ENCODE measurements around the gene POU2F1.

Gene POU2F1

DNA sequence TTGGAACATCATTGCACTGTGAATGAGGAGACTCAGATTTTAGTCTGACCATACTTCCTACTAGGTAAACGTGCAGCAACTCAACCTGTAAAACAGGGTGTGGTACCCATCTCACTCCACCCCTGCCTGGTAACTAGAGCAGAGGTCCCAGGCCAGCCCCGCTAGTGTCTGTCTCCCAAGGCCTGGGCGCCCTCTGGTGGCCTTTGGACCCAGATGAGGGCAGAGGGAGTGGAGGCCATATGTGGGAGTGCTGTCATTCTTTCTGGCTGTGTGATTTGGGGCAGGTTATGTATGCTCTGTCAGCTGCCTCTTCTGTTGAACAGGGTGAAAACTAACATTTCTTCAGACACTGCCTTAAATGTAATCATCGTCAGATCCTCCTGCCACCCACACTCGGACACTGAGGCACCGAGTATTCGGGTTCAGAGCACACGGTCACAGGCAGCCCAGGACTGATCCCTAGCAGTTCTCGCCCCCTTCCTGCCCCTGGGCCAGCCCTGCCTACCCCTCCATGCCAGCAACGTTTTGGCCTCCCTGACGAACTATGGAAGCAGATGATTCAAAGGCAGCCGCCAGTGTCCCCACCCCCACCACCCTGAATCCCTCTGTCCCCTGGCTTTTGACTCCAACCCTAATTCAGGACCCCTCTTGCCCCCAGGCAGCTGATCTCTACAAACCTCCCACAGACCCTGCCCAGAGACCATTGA lies 221.6 kb downstream of the POU2F1 start:
- peak; percentile 64 to 71 for DNase-seq (ENCODE audit: low read depth in 2 of 2)

DNA sequence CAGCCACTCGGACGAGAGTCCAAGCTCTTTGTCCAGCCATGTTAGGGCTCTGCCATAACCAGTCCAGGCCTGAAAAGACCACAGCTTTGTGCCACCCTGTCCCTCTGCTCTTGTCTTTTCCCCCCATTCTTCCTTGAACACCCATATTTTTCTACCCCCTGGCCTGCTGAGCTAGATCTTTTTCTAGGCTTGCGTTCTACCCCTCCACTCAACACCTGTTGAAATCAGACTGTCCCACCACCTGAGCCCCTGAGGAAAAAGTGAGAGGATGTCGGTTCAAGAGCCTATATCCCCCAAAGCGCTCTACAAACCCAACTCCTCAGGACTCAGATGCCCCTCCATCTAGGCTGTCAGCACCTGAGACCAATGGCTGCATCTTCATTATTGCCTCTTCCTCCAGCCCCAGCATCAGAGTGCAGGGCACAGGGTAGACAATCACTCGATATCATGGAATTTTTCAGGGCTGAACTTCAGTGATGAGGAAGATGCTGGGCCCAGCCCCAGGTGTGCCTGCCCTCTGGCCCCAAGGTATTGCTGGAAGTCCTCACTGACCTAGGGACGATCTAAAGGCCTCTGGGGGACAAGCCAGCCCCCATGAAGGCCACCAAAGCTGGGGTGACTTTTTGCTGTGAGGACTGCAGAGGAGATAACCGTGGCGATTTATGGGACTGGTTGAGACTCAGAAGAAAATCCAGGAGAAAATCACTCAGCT lies 222.3 kb downstream of the POU2F1 start:
- no peak for DNase-seq (ENCODE audit: low read depth in 2 of 2)

- DNase-seq (ENCODE audit: low read depth in 2 of 2) = no peak
Observed at GRCh38 chr1:167443757-167444156, 223.1 kb downstream of the POU2F1 start.

DNA sequence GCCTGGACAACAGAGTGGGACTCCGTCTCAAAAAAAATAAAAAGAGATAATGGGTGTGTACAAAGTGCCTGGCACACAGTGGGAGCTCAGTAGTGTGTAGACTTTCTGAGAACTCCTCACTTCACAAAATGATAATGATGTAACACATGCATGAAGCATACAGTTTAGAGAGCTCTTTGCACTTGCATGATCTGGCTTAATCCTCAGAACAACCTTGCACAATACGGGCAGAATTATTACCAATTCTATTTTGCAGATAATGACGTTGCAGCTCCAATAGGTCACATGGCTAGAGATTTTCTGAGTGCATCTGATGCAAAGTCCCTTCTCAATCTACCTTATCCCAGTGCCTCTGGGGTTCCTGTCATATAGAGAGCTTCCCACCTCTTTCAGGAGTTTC lies 226.3 kb downstream of the POU2F1 start:
- no peak for DNase-seq (ENCODE audit: low read depth in 2 of 2)

GRCh38 chr1:167447521-167448136 lies 226.9 kb downstream of the POU2F1 start:
- DNase-seq (ENCODE audit: low read depth in 2 of 2) = peak in 1 of 2 donors; percentile 41

DNA sequence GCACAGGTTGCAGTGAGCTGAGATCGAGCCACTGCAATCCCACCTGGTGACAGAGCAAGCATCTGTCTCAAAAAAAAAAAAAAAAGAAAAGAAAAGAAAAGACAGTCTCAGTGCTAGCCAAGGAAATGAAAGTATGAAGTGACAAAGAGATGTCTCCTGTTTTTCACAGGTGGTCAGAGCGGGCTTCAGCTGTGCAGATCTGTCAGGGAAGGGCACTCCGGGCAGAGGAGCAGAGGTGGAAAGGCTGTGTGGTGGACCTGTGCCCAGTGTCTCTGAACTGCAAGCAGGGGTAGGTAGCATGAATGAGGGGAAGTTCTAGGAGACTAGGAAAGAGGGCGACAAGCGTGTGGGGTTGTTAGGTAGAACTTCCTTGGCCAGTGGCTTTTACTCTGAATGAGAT lies 230.2 kb downstream of the POU2F1 start:
- DNase-seq (ENCODE audit: low read depth in 2 of 2) = no peak

GRCh38 chr1:167452483-167452882 lies 231.8 kb downstream of the POU2F1 start:
- no peak for DNase-seq (ENCODE audit: low read depth in 2 of 2)

DNA sequence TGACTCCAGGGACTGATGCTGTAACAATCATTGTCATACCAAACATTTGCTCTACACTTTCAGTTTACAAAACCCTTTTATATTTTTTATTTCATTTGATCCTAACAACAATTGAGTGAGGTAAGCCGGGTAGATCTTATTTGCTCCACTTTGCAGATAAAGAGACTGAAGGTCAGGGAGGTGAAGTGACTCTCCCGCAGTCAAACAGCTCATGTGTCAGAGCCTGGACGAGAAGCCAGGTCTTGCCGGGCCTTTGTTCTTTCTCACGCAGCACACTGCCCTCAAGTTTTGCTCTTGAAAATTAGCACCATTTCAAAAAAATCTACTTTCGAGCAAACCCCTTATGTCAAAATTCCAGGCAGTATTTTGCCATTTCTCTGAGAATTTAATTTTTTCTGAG lies 232.4 kb downstream of the POU2F1 start:
- no peak for DNase-seq (ENCODE audit: low read depth in 2 of 2)

GRCh38 chr1:167454304-167454893 lies 233.7 kb downstream of the POU2F1 start:
- no peak for DNase-seq (ENCODE audit: low read depth in 2 of 2)

- peak; percentile 46 to 52 for DNase-seq (ENCODE audit: low read depth in 2 of 2)
Observed at GRCh38 chr1:167454894-167455785, 234.5 kb downstream of the POU2F1 start.

DNA sequence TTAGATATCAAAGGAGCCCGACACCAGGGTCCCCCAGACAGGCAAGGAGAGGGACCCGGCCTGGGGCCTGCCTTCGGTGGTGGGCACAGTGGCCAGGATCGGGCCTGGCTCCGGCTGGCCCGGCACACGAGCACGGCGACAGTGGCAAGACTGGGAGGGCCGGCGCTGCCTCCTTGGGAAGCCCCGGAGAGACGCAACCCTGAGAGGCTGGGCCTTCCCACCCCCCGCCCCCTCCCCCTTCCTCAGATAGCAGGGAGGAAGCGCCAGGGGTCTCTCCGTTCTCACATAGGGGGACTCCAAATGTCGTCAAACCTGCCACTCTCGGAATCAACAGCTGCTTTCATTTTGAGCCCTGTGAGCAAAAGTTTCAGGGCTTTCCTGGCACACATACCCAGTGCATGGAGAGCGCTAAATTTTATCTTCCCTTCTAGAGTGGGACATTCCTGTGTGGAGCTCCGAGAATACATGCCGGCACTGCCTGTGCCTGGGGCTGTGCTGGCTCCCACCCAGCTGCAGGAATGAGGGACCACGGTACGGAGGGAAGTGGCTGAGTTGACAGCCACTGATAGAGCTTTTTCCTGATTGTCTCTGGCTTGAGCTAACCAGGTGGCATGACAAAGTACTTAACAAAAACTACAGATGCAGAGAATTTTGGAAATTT lies 235.2 kb downstream of the POU2F1 start:
- DNase-seq (ENCODE audit: low read depth in 2 of 2) = no peak

- DNase-seq (ENCODE audit: low read depth in 2 of 2) = no peak
Observed at GRCh38 chr1:167456524-167456923, 235.8 kb downstream of the POU2F1 start.

DNA sequence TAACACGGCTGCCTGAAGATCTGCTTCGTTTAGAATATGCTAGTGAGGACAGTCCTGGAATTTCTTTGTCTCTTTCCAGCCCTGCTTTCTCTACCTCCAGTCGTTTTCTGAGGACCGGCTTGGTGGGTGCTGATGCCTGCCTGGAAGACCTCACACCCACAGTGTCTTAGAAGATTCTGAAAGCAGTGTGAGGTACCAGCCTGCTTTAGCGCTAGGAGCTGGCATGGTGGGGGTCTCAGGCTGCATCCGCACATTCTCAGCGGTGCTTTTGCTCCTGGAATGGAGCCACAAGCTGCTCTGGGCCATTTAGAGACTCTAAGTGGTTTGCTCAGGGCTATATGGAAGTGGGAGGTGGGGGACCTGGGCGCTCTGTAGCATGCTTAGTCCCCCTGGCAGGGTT lies 236.2 kb downstream of the POU2F1 start:
- no peak for DNase-seq (ENCODE audit: low read depth in 2 of 2)

DNA sequence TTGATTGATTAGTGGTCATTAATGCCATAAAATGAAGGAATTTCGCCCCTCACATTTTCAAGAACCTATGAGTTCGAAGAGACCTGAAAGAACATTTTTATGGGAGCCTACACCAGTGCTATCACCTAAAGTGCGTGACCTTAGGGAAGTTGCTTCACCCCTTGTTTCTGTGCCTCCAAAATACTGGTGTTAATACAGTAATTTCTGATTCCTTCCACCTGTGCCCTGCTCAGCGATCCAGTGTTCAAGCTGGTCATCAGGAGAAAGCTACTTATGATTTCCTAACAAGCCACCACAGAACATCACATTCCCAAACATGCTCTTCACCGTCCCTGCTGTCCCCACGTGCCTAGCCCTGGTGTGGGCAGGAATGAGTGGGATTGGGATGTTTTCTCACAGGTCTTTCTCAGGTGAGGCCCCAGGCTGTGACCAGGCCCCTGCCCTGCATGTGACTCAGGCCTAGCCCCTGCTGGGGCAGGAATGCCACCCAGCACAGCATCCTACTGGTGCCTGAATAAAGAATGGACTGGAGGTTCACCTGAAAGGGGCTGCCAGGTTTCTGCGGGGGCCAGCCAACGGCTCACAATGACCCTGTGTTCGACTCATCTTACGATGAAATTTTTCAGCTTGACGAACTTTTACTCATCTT lies 237.4 kb downstream of the POU2F1 start:
- no peak for DNase-seq (ENCODE audit: low read depth in 2 of 2)

DNA sequence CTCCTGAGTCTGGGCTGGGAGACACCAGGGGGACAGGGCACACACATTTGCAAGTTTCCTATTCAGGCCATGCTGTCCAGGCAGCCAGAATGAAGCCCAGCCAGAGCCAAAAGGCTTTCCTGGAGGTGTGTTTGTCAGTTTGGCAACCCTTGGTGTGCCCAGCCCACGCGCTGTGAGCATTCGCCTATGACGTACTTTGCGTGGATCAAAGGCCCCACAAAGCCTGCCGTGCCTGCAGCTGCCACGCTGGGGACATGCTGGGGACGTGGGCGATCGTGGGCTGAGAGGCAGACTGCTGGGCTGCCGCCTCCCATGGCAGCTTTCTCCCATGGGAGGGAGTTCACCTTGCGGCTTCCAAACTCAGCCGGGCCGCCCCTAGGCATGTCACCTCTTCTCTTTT lies 240.2 kb downstream of the POU2F1 start:
- DNase-seq (ENCODE audit: low read depth in 2 of 2) = no peak

- DNase-seq (ENCODE audit: low read depth in 2 of 2) = no peak
Observed at GRCh38 chr1:167462341-167462740, 241.7 kb downstream of the POU2F1 start.

- no peak for DNase-seq (ENCODE audit: low read depth in 2 of 2)
Observed at GRCh38 chr1:167463080-167463479, 242.4 kb downstream of the POU2F1 start.

DNA sequence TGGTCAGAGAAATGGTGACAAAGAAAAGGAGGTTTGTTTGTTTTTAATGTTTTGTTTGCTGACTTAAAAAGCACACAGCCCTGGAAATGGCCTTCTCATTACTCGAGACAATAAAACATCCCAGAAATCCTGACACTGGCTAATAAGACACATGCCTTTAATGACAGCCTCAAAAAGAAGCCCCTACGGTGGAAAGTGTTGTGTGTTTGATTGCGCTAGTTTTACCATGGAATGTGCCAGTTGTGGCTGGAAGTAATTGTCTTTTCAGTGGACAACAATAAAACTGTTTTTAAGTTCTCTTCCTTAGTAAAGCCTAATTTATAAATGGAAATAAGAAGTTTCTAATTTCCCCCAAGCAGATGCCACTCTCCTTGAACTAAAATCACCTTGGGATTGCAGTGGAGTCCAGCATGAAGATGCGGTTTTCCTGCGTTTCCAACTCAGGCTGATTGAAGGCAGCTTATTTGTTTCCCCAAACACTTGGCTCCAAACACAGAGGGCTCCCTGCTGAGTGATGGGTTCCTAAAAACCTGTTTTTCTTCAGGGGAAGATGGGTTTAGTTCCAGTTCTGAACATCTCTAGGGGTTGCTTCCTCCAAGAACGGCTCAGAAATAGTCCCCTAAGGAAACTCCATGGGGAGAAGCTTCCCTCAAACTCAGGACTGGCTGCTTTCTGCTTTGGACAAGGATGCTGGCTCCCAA lies 243.3 kb downstream of the POU2F1 start:
- DNase-seq (ENCODE audit: low read depth in 2 of 2) = no peak

DNA sequence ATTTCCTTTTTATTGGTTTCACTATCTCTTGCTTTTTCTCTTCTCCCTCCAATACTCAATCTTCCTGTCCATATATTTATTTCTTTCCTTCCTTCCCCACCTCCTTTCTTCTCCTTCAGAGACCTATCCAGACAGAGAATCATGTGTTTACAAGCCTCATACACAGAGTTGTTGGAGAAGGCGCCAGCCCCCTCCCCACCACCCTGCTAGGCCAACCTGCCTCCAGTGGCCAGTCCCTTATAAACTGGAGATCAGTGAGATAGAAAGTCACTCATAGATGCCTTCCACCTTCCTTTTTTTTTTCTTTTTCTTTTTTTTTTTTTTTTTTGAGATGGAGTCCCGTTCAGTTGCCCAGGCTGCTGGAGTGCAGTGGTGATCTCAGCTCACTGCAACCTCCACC lies 244.3 kb downstream of the POU2F1 start:
- DNase-seq (ENCODE audit: low read depth in 2 of 2) = no peak

DNA sequence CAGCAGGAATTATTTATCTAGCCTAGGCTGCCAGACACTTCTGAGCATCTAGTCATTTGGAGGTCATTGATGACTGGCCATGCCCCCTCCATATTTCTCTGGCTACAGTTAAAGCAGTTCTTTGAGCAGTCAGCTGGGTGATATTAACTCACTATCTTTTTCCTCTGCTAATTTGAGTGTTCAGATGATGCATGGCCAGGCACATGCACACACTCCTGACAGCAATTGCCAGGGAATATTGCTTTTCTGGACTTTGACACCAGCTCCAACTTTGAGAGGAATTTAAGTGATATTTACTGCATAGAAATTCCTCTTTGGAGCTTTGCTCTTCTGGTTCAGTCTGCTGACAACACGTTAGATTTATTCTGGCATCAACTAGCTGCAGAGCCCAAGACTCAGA lies 245.1 kb downstream of the POU2F1 start:
- DNase-seq (ENCODE audit: low read depth in 2 of 2) = no peak
